Activated CD8-positive, alpha-beta memory T cell treated with anti-CD3 and anti-CD28 coated beads, Interleukin-2, amount 50 U/mL, for 1 hour (primary cell): ENCODE results near the gene CFL1.
"Not testable (repeated sequence)": the region's sequence is repeated elsewhere in the genome, so short reads cannot be mapped to it uniquely, and the experiment has no call there.

Experiments used
- DNase-seq: peaks from one replicate; pipeline ENCODE4 v3.0.0-alpha.2; 2020; ENCODE audit errors: extremely low read depth

CFL1 gene

DNA sequence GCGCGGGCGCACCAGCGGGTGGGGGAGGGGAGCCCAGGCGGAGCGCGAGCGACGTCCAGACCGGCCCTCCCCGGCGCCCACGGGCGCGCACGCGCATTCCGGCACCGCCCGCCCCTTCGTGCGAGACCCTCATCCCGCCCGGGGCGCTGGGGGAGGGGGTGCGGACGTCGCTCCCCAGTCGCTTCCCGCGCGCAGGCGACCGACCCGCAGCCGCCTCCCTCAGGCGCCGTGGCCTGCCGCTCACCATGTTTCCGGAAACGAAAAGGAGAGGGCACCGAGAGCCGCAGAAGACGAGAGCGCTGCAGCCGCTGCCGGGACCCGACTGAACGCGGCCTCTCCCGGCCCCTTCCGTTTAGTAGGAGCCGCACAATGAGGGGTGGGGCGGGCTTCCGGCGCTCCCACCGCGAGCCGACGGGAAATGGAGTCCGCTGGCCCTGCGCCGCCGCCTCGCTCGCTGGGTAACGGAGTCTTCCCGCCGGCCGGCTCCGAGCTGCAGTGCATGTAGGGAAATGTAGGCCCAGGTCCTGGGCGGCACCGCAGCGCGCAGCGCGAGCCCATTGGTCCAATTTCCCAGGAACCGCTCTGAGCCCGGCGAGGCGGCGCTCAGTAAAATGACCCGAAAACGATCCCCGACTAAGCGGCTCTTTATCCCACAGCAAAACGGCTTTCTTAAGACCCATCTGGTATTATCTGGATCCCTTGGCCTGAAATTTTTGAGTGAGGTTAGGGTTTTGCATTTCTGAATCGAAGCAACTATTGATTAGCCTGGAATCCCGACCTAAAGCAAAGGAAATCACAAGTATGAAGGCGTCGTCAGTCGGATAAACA is at the start of gene CFL1:
CFL1 (minus strand) TSS at position 328 of the 828 bp plus-strand sequence; CDS start at position 247, 81 bp downstream.
- DNase-seq = peak; percentile 88

GRCh38 chr11:65906602-65907001 is 48.6 kb upstream of the CFL1 start:
- DNase-seq = no peak

GRCh38 chr11:65903715-65904114 is 45.7 kb upstream of the CFL1 start:
- no peak for DNase-seq

- DNase-seq = no peak
These were observed 45.1 kb upstream of the CFL1 start for GRCh38 chr11:65903068-65903481.

DNA sequence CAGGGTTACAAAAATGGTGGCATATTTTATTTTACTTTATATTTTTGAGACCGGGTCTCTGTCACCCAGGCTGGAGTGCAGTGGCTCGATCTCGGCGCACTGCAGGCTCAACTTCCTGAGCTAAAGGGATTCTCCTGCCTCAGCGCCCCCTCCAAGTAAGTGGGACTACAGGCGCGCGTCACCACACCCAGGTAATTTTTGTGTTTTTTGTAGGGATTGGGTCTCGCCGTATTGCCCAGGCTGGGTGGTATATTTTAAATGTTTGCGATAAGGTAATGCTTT is 42.9 kb upstream of the CFL1 start:
- DNase-seq = no peak

GRCh38 chr11:65900125-65900898 is 42.3 kb upstream of the CFL1 start, which contains the start of gene FOSL1:
FOSL1 (minus strand) TSS chr11:65900388; CDS start chr11:65900339, 49 bp downstream.
- peak; percentile 93 for DNase-seq

- DNase-seq = no peak
These were observed 41.6 kb upstream of the CFL1 start for GRCh38 chr11:65899356-65900124.

DNA sequence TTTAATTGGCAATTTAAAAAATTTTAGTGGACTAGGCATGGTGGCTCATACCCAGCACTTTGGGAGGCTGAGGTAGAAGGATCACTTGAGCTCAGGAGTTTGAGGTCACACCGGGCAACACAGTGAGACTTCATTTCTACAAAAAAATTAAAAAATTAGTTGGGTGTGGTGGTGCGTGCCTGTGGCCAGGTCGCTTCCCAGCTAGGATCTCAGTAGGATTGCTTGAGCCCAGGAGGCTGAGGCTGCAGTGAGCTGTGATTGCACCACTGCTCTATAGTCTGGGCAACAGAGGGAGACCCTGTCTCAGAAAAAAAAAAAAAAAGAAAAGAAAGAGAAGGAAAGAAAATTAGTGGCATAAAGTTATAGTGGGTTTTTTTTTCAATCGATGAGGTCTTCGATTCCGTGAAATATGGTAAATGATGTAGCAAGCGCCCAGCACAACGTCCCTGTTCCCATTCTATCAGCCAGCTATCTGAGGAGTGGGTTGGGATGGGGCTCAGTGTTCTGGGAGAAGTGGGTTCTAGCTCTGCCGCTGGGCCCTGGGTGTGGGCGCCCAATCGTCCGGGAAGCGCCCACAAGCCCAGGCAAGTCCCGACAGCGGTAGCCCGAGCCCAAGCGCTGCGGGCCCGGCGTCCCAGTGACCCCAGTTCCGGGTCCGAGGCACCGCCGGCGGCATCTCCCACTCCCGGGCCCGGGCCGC is 40.8 kb upstream of the CFL1 start:
- no peak for DNase-seq

DNA sequence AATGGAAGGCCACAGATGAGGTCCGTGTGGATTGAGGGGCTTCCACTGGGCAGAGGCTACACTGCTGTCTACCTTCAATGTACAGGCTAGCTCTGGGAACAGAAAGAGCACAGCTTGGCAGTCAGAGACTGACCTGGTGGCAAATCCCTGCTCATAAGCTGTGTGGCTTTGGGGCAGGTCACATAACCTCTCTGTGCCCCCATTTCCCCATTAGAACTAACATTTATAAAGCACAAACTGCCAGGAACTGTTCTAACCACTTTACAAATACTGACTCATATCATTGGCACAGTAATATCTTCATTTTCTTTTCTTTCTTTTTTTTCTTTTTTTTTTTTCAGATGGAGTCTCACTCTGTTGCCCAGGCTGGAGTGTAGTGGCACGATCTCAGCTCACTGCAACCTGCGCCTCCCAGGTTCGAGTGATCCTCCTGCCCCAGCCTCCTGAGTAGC is 39.1 kb upstream of the CFL1 start:
- DNase-seq = no peak

DNA sequence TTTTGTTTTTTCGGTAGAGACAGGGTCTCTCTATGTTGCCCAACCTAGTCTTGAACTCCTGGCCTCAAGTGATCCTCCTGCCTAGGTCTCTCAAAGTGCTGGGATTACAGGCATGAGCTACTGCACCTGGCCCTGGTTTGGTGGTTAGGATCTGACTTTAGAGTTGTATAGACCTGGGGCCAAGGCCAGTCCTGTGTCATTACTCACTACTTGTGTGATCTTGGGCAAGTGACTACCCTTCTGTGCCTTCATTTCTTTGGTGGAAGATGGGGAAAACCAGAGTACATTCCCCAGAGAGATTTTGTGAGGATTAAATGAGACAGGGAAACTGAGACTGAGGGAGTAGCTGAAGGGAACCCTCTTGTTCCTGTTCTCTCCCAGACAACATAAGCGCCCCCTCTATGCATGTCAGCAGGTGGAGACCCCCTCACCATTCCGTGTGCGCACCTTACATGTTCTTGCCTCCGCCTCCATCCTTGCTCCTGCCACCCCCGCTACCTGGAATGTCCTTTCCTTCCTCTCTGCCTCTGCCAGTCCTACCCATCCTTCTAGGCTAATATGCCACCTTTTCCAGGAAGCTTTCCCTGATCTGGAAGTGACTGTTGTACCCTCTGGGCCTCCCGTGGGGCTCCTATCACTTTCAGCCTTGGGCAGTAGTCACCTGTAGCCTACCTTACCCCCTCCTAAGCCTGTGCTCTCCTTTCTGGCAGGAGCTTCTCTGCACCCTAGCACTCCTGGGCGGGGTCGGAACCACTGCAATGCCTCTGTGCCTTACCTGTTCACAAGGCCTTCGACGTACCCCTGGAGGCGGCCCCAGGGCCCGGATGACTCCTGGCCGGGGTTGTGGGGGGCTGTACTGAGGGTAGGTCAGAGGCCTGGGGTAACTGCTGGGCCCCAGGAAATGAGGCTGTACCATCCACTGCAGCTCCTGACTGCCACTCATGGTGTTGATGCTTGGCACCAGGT is 38.3 kb upstream of the CFL1 start:
- no peak for DNase-seq

GRCh38 chr11:65895482-65895981 is 37.6 kb upstream of the CFL1 start:
- DNase-seq = no peak

DNA sequence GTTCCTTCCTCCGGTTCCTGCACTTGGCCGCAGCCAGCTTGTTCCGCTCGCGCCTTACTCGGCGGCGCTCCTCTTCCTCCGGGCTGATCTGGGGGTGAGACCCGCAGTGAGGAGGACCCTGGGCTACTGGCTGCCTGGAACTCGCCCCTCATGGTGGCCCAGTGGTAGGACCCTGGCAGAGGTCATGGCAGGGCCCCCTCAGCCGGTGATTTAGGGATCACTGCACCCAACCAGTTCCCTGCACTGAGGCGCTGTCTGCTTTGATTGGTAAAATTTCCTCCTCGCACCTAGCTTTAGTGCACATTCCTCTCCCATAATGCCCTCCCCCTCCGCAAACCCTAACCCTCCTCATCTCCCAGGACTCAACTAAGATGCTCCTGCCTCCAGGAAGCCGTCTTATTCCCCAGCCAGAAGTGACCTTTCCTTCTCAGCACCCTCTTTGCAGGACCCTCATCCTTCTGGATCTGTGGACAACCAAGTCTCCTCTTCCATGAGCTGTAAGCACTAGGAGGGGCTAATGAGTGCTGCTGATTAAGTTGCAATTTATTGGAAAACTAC is 36.1 kb upstream of the CFL1 start:
- DNase-seq = no peak

GRCh38 chr11:65892661-65893317 is 34.8 kb upstream of the CFL1 start:
- no peak for DNase-seq

- not testable (repeated sequence) for DNase-seq
These were observed 34.2 kb upstream of the CFL1 start for GRCh38 chr11:65892137-65892540.

DNA sequence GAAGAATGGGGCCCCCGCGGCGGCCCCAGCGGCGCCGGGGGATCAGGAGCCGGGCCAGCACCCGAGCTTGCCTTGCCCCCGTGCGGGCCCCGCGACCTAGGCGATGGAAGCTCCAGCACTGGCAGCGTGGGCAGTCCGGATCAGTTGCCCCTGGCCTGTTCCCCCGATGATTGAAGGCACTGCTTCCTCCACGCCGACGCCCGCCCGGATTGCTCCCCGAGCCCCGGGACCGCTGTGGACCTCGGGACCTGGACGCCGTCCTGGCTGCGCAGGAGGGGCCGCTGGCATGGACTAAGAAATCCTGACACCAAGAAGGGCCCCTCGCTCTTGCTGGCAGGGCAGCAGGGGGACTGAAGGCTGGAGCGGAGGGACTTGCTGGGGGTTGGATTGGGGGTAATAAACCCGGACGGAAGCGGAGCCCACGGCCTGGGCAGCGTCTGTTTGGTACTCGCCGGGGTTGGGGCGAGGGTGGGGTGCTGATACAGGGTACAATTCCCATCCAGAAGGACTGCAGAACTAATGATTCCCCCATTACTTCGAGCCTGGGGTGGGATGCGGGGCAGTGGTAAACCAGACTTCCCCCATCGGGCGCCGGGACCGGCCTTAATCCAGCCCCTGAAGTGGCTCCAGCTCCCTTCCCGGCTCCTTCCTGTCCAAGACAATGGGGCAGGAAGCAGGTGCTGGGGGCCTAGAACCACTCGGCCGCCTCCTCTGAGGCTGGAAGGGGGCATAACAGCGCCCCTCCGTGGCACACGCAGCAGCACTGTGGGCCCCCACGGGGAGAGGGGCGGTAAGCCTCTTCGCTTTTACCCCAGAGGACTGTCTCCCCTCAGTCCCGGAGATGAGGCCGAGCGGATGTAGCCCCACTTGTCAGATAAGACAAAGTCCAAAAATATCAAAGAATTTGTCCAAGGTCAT is 33.5 kb upstream of the CFL1 start:
- DNase-seq = no peak

DNA sequence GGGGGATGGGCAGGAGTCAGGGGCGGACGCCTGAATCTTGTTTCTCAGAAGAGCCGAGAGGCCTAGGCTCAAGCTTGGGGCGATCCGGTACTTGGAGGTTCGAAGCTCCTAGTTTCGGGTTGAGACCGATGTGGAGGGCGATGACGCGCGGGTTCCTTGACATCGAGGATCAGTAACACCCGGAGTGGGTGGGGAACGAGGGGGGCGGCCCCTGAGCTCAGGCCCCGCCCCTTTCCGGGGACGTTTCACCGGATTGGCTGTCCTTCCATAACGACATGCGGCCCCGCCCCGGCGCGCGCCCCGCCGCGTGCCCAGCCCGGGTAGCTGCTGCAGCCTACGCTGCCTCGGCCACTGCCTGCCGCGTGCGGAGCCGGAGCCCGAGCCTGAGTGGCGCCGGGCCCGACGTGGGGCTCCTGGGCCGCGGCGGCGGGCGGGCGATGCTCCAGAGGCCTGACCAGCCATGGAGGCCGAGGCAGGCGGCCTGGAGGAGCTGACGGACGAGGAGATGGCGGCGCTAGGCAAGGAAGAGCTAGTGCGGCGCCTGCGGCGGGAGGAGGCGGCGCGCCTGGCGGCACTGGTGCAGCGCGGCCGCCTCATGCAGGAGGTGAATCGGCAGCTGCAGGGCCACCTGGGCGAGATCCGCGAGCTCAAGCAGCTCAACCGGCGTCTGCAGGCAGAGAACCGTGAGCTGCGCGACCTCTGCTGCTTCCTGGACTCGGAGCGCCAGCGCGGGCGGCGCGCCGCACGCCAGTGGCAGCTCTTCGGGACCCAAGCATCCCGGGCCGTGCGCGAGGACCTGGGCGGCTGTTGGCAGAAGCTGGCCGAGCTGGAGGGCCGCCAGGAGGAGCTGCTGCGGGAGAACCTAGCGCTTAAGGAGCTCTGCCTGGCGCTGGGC is 32.6 kb upstream of the CFL1 start, which contains the start of gene CCDC85B:
CCDC85B (plus strand) TSS at position 350 of the 895 bp plus-strand sequence; CDS start at position 461, 111 bp downstream.
- DNase-seq = peak; percentile 93
